Heart right ventricle (tissue), 16 donors: ENCODE measurements around the gene SNRPF. TPM values are rescaled to one million over a fixed set of nuclear protein-coding genes. Genes with fewer than 3 reads are reported as not detected.

Source experiments
- ATAC-seq, 8 donors: fragments of 200-7000 bp; cut with Tn5 transposase; one replicate each; pipeline ENCODE4 v1.9.1; 2020; ENCODE audit warnings: mild to moderate bottlenecking in 8 of 8, moderate library complexity in 8 of 8, moderate number of reproducible peaks in 1 of 8
- DNase-seq, 2 donors: peaks; one replicate each; pipeline ENCODE4 v3.0.0-alpha.2; 2020
- H3K27ac ChIP-seq, 10 donors: fragments of 200-600 bp; sonication (generic) in 2 of 10; one replicate each; pipeline versions ENCODE4 v1.5.0 to v1.8.0; 2020 to 2022; ENCODE audit warnings: mild to moderate bottlenecking in 3 of 10
- H3K27me3 ChIP-seq, 7 donors: fragments of 200-600 bp; one replicate each; pipeline ENCODE4 v1.8.0; 2021 to 2022; ENCODE audit warnings: mild to moderate bottlenecking in 2 of 7
- H3K36me3 ChIP-seq, 9 donors: fragments of 200-600 bp; sonication (generic) in 1 of 9; one replicate each; pipeline versions ENCODE4 v1.5.0 to v1.8.0; 2020 to 2022; ENCODE audit warnings: mild to moderate bottlenecking in 2 of 9
- H3K4me1 ChIP-seq, 9 donors: fragments of 200-600 bp; sonication (generic) in 1 of 9; one replicate each; pipeline versions ENCODE4 v1.5.0 to v1.8.0; 2020 to 2022; ENCODE audit warnings: mild to moderate bottlenecking in 4 of 9
- H3K4me3 ChIP-seq, 10 donors: fragments of 200-600 bp; sonication (generic) in 2 of 10; one replicate each; pipeline versions ENCODE4 v1.5.0 to v1.8.0; 2020 to 2022; ENCODE audit warnings: mild to moderate bottlenecking in 7 of 10, moderate library complexity in 2 of 10
- H3K9me3 ChIP-seq, 11 donors: fragments of 200-600 bp in 10 of 11; sonication (generic) in 2 of 11; one replicate each; pipeline versions ENCODE4 v1.5.0 to v1.8.0; 2013 to 2022; ENCODE audit warnings: mild to moderate bottlenecking in 2 of 11, control low read depth in 1 of 11, moderate library complexity in 1 of 11
- WGBS, 2 donors: extraction: QIAGEN DNeasy Blood & Tissue Kit; methylation state at CpG; one replicate each; pipeline ENCODE4 v1.1.7; 2013; ENCODE audit warnings: inconsistent platforms in 1 of 2; 5-methylcytosine and 5-hydroxymethylcytosine counted together
- intact Hi-C, 10 donors: fragments of 100-400 bp; cut with DNase I; formaldehyde crosslinking; loops; one replicate each; pipeline versions ENCODE4 v1.11.1 to v1.14.2; 2022
- polyA plus RNA-seq, 2 donors: library from polyadenylated mRNA; stranded (reverse); fragments of 200-250 nt; gene quantifications; one replicate each; pipeline ENCODE4 v1.2.3, GENCODE V29; 2013
- total RNA-seq, 10 donors: library from RNA; stranded (reverse); fragmentation: NEBNext Ultra II Directional in 3 of 10; extraction: Animal tissue kit (Norgen Biotek cat#: 25700) in 3 of 10; gene quantifications; one replicate each; pipeline versions ENCODE4 v1.2.1 to v1.2.4, GENCODE V29; 2021 to 2023
- TF ChIP-seq, protein P1 (sequence below), 9 donors: fragments of 200-600 bp; sonication (generic) in 2 of 9; IDR thresholded peaks; one replicate each; pipeline versions ENCODE4 v1.5.0 to v1.8.0; 2021 to 2022; ENCODE audit warnings: antibody characterized with exemption in 9 of 9, mild to moderate bottlenecking in 5 of 9, moderate library complexity in 1 of 9
- donor health status: Arrhythmogenic right ventricular cardiomyopathy.
- donor health status: ischemic (EF 13 %, LVEDD 7.1; RV severe dilation, severe dysfunction).
- donor health status: healthy with polysubstance abuse.
- donor health status: DM: no; HTN: yes; CAD: no.
- donor health status: DM: no; HTN: no; CAD: no.
- donor health status: ischemic (EF 25% LVEDD 6.9; RV normal size, moderate dysfunction).
- donor health status: ischemic (EF 25% LVEDD 5.7; RV mildly dilated, moderate dysfunction).
- donor health status: healthy.
- donor health status: DM: yes; HTN: yes; CAD: no.
- donor health status: Ischemic cardiomyopathy.
- donor health status: ischemic (EF 35%, LVEDD 5.7; RV mildly dilated, moderate dysfunction).
- donor health status: nonischemic (EF 11% LVEDD 7.7; RV severe dilation, severe dysfunction).
- donor health status: DM: yes; HTN: yes; CAD: no.
- donor health status: PGD.
- donor health status: ischemic (EF 29% LVEDD 5.4; RV normal size, mild dysfunction).
- donor health status: nonischemic (EF 23%, LVEDD 6.1; RV moderate dilation, normal function).

The SNRPF gene
- total and polyA plus RNA-seq, 12 donors, result 10.2 to 53.6 (median 13.2) TPM

DNA sequence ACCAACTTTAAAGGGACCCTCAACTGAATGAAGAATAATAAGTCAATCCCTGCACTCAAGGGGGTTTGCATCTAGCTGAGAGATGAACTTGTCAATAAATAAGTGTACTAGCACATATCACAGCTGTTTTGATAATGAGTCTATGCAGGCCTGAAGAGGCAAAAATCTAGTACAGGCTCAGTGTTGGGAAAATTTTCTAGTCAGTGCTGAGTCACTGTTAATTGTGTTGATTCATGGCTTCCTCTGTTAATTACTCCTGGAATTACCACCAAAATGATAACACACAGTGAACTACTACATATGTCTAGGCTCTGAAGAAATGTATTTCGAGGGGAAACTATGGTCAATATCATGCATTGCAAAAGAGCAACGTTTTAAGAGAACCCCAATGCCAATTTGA is 18.9 kb downstream of the SNRPF start:
- H3K4me3 ChIP-seq, result no peak overlapping the region
- peaks cover 0 to 13% (median 0%) of the 10 kb centered on the region in 9 donors for H3K4me1 ChIP-seq
- no peak for ATAC-seq
- H3K9me3 ChIP-seq, result no peaks in the 10 kb centered on the region
- no peak for DNase-seq
- intact Hi-C loops, result no loop called here
- 56 to 83% methylated on average over 2 of the region's 2 CpGs for WGBS, 2 donors
- H3K36me3 ChIP-seq, result peaks cover 0 to 7% (median 0%) of the 10 kb centered on the region in 9 donors
- TF ChIP-seq, protein P1, sequence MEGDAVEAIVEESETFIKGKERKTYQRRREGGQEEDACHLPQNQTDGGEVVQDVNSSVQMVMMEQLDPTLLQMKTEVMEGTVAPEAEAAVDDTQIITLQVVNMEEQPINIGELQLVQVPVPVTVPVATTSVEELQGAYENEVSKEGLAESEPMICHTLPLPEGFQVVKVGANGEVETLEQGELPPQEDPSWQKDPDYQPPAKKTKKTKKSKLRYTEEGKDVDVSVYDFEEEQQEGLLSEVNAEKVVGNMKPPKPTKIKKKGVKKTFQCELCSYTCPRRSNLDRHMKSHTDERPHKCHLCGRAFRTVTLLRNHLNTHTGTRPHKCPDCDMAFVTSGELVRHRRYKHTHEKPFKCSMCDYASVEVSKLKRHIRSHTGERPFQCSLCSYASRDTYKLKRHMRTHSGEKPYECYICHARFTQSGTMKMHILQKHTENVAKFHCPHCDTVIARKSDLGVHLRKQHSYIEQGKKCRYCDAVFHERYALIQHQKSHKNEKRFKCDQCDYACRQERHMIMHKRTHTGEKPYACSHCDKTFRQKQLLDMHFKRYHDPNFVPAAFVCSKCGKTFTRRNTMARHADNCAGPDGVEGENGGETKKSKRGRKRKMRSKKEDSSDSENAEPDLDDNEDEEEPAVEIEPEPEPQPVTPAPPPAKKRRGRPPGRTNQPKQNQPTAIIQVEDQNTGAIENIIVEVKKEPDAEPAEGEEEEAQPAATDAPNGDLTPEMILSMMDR (IDR thresholded peaks at IDR 0.05), result no peak
- no peaks in the 10 kb centered on the region for H3K27me3 ChIP-seq
- H3K27ac ChIP-seq, result no peak overlapping the region

GRCh38 chr12:95880895-95881294 is 22.1 kb downstream of the SNRPF start:
- TF ChIP-seq, protein P1 (IDR thresholded peaks at IDR 0.05), result no peak
- intact Hi-C loops, result no loop called here
- Histone ChIP-seq H3K27ac (no peak overlapping the region), H3K9me3 (peaks cover 0 to 10% (median 0%) of the 10 kb centered on the region in 11 donors), H3K4me3 (no peak overlapping the region), H3K4me1 (peaks cover 0 to 13% (median 0%) of the 10 kb centered on the region in 9 donors), H3K27me3 (no peaks in the 10 kb centered on the region), H3K36me3 (no peaks in the 10 kb centered on the region)
- DNase-seq, result no peak
- 84 to 94% methylated on average over 1 of the region's 1 CpG for WGBS, 2 donors
- ATAC-seq, result no peak

DNA sequence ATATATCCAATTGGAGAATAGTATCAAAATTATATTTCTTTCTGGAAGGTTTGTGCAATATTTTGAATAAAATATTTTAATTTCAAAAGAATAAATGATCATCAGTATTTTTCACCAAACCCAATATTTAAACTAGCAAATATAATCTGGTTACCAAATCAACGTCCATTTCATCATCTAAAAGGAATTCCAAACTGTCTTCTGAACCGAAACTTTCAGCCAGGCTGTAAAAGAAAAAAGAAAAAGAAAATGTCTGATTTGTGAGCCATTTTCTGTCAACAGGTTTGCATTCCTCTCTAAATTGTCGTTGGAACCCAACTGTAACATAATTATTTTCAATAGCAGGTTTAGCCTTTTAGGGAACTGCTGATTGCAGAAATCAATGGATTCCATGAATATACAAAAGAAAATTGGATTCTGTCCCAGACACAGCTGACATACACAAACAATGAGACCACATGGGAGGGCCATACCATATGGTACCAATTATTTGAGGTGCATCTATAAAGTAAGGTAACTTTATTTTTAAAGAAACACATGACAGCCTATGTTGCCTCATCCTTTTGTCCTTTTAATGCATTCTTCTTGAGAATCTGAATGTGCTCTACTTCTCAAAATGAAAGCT is 22.7 kb downstream of the SNRPF start:
- 65% methylated on average over 3 of the region's 3 CpGs for WGBS, 2 donors
- DNase-seq, result no peak
- no peak overlapping the region for H3K4me3 ChIP-seq
- no peaks in the 10 kb centered on the region for H3K36me3 ChIP-seq
- peaks cover 0 to 13% (median 0%) of the 10 kb centered on the region in 9 donors for H3K4me1 ChIP-seq
- TF ChIP-seq, protein P1 (IDR thresholded peaks at IDR 0.05), result no peak
- no peak for ATAC-seq
- no peak overlapping the region for H3K27ac ChIP-seq
- intact Hi-C loops, result no loop called here
- peaks cover 0 to 10% (median 0%) of the 10 kb centered on the region in 11 donors for H3K9me3 ChIP-seq
- no peaks in the 10 kb centered on the region for H3K27me3 ChIP-seq

DNA sequence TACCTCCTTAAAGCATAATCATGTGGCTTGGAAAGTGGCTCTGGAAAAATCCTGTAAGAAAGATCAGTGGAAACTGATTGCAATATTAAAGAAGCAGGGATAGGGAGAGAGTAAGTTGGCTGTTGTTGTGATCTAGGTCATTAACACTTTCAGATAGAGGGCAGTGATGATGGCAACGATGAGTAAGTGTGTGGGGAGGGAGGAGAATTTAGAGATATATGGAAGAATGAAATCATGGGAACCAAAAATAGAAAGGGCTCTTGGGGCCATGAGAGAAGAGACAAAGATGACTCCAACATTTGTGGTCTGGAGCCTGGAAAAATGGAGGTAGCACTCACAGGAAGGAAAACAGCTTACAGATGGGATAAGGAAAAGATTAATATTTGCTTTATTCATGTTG is 23.3 kb downstream of the SNRPF start:
- Histone ChIP-seq H3K9me3 (peaks cover 0 to 10% (median 0%) of the 10 kb centered on the region in 11 donors), H3K27ac (no peak overlapping the region), H3K27me3 (no peaks in the 10 kb centered on the region), H3K4me1 (peaks cover 0 to 13% (median 0%) of the 10 kb centered on the region in 9 donors), H3K36me3 (no peaks in the 10 kb centered on the region), H3K4me3 (no peak overlapping the region)
- TF ChIP-seq, protein P1 (IDR thresholded peaks at IDR 0.05), result no peak
- no peak for DNase-seq
- peak in 3 of 8 donors; percentile 60 to 73 (median 64) for ATAC-seq
- intact Hi-C loops, result no loop called here
- WGBS, 2 donors, result 18 to 21% methylated on average over 1 of the region's 1 CpG
